H1 (cell line): ENCODE measurements around the gene CDR2L. TPM values are rescaled to one million over a fixed set of nuclear protein-coding genes. Genes with fewer than 3 reads are reported as not detected.

Experiments used
- CTCF ChIA-PET: fragments of 300-600 bp; sonication (Branson Sonifier 250); formaldehyde crosslinking; loops from one replicate; lab custom pipeline; 2021; ENCODE audit not compliant: partially characterized antibody; lab: Charles Lee
- POLR2A ChIA-PET: fragments of 300-600 bp; sonication (Branson Sonifier 250); formaldehyde crosslinking; loops from one replicate; lab custom pipeline; 2021; ENCODE audit warnings: inconsistent platforms; ENCODE audit not compliant: partially characterized antibody; lab: Charles Lee
- DNase-seq, 2 experiments: peaks; one replicate each; pipeline versions ENCODE4 v3.0.0 to v3.0.0-alpha.2; 2010 to 2022; ENCODE audit warnings: low spot score in 2 of 2, low read depth in 1 of 2, mixed read lengths in 1 of 2
- FAIRE-seq: peaks from 2 replicates; lab custom pipeline; 2011; peaks lifted over from hg19 to GRCh38; lab: Jason Lieb, UNC
- H2AFZ ChIP-seq: 2 replicates; pipeline ENCODE4 v1.8.1; 2012; ENCODE audit warnings: low read length, inconsistent platforms
- H2AK5ac ChIP-seq: 2 replicates; pipeline ENCODE4 v1.6.1; 2013; ENCODE audit warnings: low read depth, low read length
- H2BK120ac ChIP-seq: replicated peaks from 2 replicates; pipeline ENCODE3; 2013; ENCODE audit warnings: low read depth, low read length, inconsistent platforms
- H2BK12ac ChIP-seq: 2 replicates; pipeline ENCODE4 v1.6.1; 2013; ENCODE audit warnings: low read depth, low read length
- H2BK15ac ChIP-seq: 2 replicates; pipeline ENCODE4 v1.6.1; 2013; ENCODE audit warnings: low read length
- H2BK20ac ChIP-seq: 2 replicates; pipeline ENCODE4 v1.6.1; 2013; ENCODE audit warnings: low read length
- H2BK5ac ChIP-seq: 2 replicates; pipeline ENCODE4 v1.6.1; 2013; ENCODE audit warnings: low read depth, low read length
- H3K14ac ChIP-seq: 2 replicates; pipeline ENCODE4 v1.6.1; 2013; ENCODE audit warnings: inconsistent platforms; ENCODE audit not compliant: insufficient read length
- H3K18ac ChIP-seq: 2 replicates; pipeline ENCODE4 v1.6.1; 2013; ENCODE audit warnings: low read length; ENCODE audit errors: extremely low read depth
- H3K23ac ChIP-seq: 2 replicates; pipeline ENCODE4 v1.6.1; 2013; ENCODE audit warnings: inconsistent platforms; ENCODE audit not compliant: insufficient read length
- H3K23me2 ChIP-seq: 2 replicates; pipeline ENCODE4 v1.6.1; 2013; ENCODE audit warnings: low read depth, low read length
- H3K27ac ChIP-seq: 2 replicates; pipeline ENCODE4 v1.6.1; 2011; ENCODE audit warnings: low read depth, low read length, inconsistent platforms
- H3K27me3 ChIP-seq, 4 experiments: replicated peaks in 1 of 4; 1 replicate in 1 of 4; 2 replicates in 3 of 4; pipeline versions ENCODE4 v1.6.1 to v1.8.1; 2011 to 2013; ENCODE audit warnings: low read length in 3 of 4, mild to moderate bottlenecking in 3 of 4, inconsistent platforms in 2 of 4, mixed read lengths in 2 of 4, moderate library complexity in 1 of 4; ENCODE audit not compliant: control insufficient read depth in 3 of 4, insufficient read depth in 3 of 4; ENCODE audit errors: extremely low read depth in 1 of 4
- H3K36me3 ChIP-seq, 4 experiments: 2 replicates each; pipeline versions ENCODE4 v1.6.1 to v1.8.1; 2011 to 2013; ENCODE audit warnings: mild to moderate bottlenecking in 4 of 4, low read length in 3 of 4, moderate library complexity in 2 of 4, control low read depth in 1 of 4, inconsistent platforms in 1 of 4; ENCODE audit not compliant: insufficient read depth in 4 of 4, control insufficient read depth in 2 of 4
- H3K4ac ChIP-seq: replicated peaks from 2 replicates; pipeline ENCODE3; 2013; ENCODE audit warnings: low read length, low read depth, mixed read lengths, inconsistent platforms; ENCODE audit not compliant: insufficient read length
- H3K4me1 ChIP-seq, 4 experiments: replicated peaks in 1 of 4; 1 replicate in 1 of 4; 2 replicates in 3 of 4; pipeline versions ENCODE4 v1.6.1 to v1.8.1; 2011 to 2013; ENCODE audit warnings: low read length in 3 of 4, inconsistent platforms in 2 of 4, mixed read lengths in 1 of 4; ENCODE audit not compliant: insufficient read depth in 4 of 4, control insufficient read depth in 3 of 4
- H3K4me2 ChIP-seq, 2 experiments: 2 replicates each; pipeline versions ENCODE4 v1.6.1 to v1.8.1; 2011 to 2013; ENCODE audit warnings: low read depth in 2 of 2, low read length in 2 of 2, control low read depth in 1 of 2, inconsistent platforms in 1 of 2, mild to moderate bottlenecking in 1 of 2; ENCODE audit not compliant: insufficient read depth in 1 of 2
- H3K4me3 ChIP-seq, 4 experiments: fragments of 200-600, 300-600 bp in 1 of 4; sonication (generic), shearing (Covaris generic), sonication (Bioruptor Twin) in 1 of 4; 2 replicates each; pipeline versions ENCODE4 v1.5.1 to v1.8.1; 2011 to 2016; ENCODE audit warnings: low read length in 4 of 4, low read depth in 3 of 4, control low read depth in 2 of 4, inconsistent platforms in 2 of 4, mild to moderate bottlenecking in 2 of 4, mixed read lengths in 1 of 4, moderate library complexity in 1 of 4; ENCODE audit not compliant: insufficient read depth in 2 of 4; ENCODE audit errors: extremely low read depth in 1 of 4
- H3K56ac ChIP-seq: replicated peaks from 2 replicates; pipeline ENCODE3; 2013; ENCODE audit warnings: low read depth, mild to moderate bottlenecking, mixed read lengths, low read length, inconsistent platforms; ENCODE audit not compliant: insufficient read length
- H3K79me1 ChIP-seq: 2 replicates; pipeline ENCODE4 v1.6.1; 2013; ENCODE audit warnings: low read depth, low read length, control low read depth
- H3K79me2 ChIP-seq, 2 experiments: 2 replicates each; pipeline versions ENCODE4 v1.6.1 to v1.8.1; 2012 to 2013; ENCODE audit warnings: low read length in 2 of 2, mild to moderate bottlenecking in 2 of 2, inconsistent platforms in 1 of 2; ENCODE audit not compliant: insufficient read depth in 2 of 2, control insufficient read depth in 1 of 2
- H3K9ac ChIP-seq, 4 experiments: replicated peaks in 1 of 4; 1 replicate in 1 of 4; 2 replicates in 3 of 4; pipeline versions ENCODE4 v1.6.1 to v1.8.1; 2011 to 2013; ENCODE audit warnings: low read depth in 3 of 4, low read length in 3 of 4, control low read depth in 2 of 4, mild to moderate bottlenecking in 2 of 4, moderate library complexity in 2 of 4, inconsistent platforms in 1 of 4; ENCODE audit errors: extremely low read depth in 1 of 4
- H3K9me3 ChIP-seq, 2 experiments: 2 replicates each; pipeline versions ENCODE4 v1.6.1 to v1.8.1; 2012 to 2013; ENCODE audit warnings: mild to moderate bottlenecking in 2 of 2, moderate library complexity in 2 of 2, control low read depth in 1 of 2, inconsistent platforms in 1 of 2, low read depth in 1 of 2, low read length in 1 of 2, mixed read lengths in 1 of 2; ENCODE audit not compliant: insufficient read depth in 2 of 2
- H4K20me1 ChIP-seq, 2 experiments: replicated peaks in 1 of 2; 2 replicates each; pipeline versions ENCODE3 to v1.8.1; 2011 to 2013; ENCODE audit warnings: inconsistent platforms in 2 of 2, low read length in 2 of 2, mild to moderate bottlenecking in 1 of 2; ENCODE audit not compliant: insufficient read depth in 2 of 2, control insufficient read depth in 1 of 2
- H4K5ac ChIP-seq: 2 replicates; pipeline ENCODE4 v1.6.1; 2013; ENCODE audit warnings: low read length, low read depth, mixed read lengths, inconsistent platforms; ENCODE audit not compliant: insufficient read length
- H4K8ac ChIP-seq: 2 replicates; pipeline ENCODE4 v1.8.0; 2013; ENCODE audit warnings: mild to moderate bottlenecking, moderate library complexity, low read length, inconsistent platforms; ENCODE audit not compliant: insufficient read depth; ENCODE audit errors: extremely low read depth
- H4K91ac ChIP-seq: replicated peaks from 2 replicates; pipeline ENCODE3; 2013; ENCODE audit warnings: low read length, mixed read lengths, inconsistent platforms; ENCODE audit not compliant: insufficient read length
- BRCA1 ChIP-seq: IDR thresholded peaks from 2 replicates; pipeline ENCODE4 v1.6.1; 2012; ENCODE audit warnings: low read depth, low read length, improper control_type of control experiment
- CBX5 ChIP-seq: fragments of 300-800, 300-1000 bp; sonication (generic); IDR thresholded peaks from 2 replicates; pipeline ENCODE4 v1.7.1; 2016; ENCODE audit warnings: antibody characterized with exemption, low read length, low read depth
- CREB1 ChIP-seq: IDR thresholded peaks from 2 replicates; pipeline ENCODE4 v1.6.1; 2012; ENCODE audit warnings: inconsistent platforms
- CTBP2 ChIP-seq: IDR thresholded peaks from 2 replicates; pipeline ENCODE4 v1.7.0; 2011; ENCODE audit warnings: borderline replicate concordance, mild to moderate bottlenecking, moderate library complexity, mixed read lengths, low read length; ENCODE audit not compliant: insufficient read depth, insufficient read length
- FOSL1 ChIP-seq: IDR thresholded peaks from 2 replicates; pipeline ENCODE4 v1.6.1; 2011; ENCODE audit warnings: mild to moderate bottlenecking, low read depth, low read length, moderate library complexity; ENCODE audit not compliant: insufficient read depth
- GTF2F1 ChIP-seq: IDR thresholded peaks from 2 replicates; pipeline ENCODE4 v1.6.1; 2012; ENCODE audit warnings: low read depth, low read length, improper control_type of control experiment, borderline replicate concordance
- POLR2A ChIP-seq, 2 experiments: IDR thresholded peaks; 1 replicate in 1 of 2; 2 replicates in 1 of 2; pipeline ENCODE4 v1.6.1; 2011; ENCODE audit warnings: low read depth in 2 of 2, low read length in 2 of 2, mild to moderate bottlenecking in 2 of 2; ENCODE audit errors: control extremely low read depth in 1 of 2
- RFX5 ChIP-seq: IDR thresholded peaks from 2 replicates; pipeline ENCODE4 v1.6.1; 2011; ENCODE audit warnings: low read depth, low read length, improper control_type of control experiment, borderline replicate concordance
- RNF2 ChIP-seq: fragments of 200-900, 300-1000 bp; sonication (generic); IDR thresholded peaks from 2 replicates; pipeline ENCODE4 v1.7.1; 2016; ENCODE audit warnings: borderline replicate concordance, low read depth, mild to moderate bottlenecking, antibody characterized with exemption, low read length; ENCODE audit not compliant: poor library complexity, severe bottlenecking; ENCODE audit errors: missing control alignments
- SP2 ChIP-seq: IDR thresholded peaks from 2 replicates; pipeline ENCODE4 v1.6.1; 2012; ENCODE audit warnings: mild to moderate bottlenecking, low read length, inconsistent platforms
- SRF ChIP-seq: IDR thresholded peaks from 2 replicates; pipeline ENCODE4 v1.6.1; 2011; ENCODE audit warnings: mild to moderate bottlenecking, low read depth, low read length, moderate library complexity
- TAF1 ChIP-seq: IDR thresholded peaks from 2 replicates; pipeline ENCODE4 v1.6.1; 2011; ENCODE audit warnings: mild to moderate bottlenecking, low read depth, low read length
- TCF12 ChIP-seq: IDR thresholded peaks from 2 replicates; pipeline ENCODE4 v1.6.1; 2011; ENCODE audit warnings: low read depth, mild to moderate bottlenecking, low read length
- WGBS, 2 experiments: shearing (Covaris generic) in 1 of 2; methylation state at CpG; one replicate each; pipeline versions ENCODE4 v1.1.6 to v1.1.7; 2013 to 2015; ENCODE audit warnings: low lambda C conversion rate in 2 of 2, mixed read lengths in 2 of 2, inconsistent platforms in 1 of 2, low coverage in 1 of 2, missing lambda C conversion rate in 1 of 2; ENCODE audit not compliant: insufficient replicate concordance in 2 of 2, insufficient coverage in 1 of 2, insufficient read length in 1 of 2; ENCODE audit errors: extremely low coverage in 1 of 2, missing lambda C conversion rate in 1 of 2; 5-methylcytosine and 5-hydroxymethylcytosine counted together
- polyA plus RNA-seq, 7 experiments: library from polyadenylated mRNA; depleted of rRNA in 3 of 7; stranded (reverse) in 5 of 7; unstranded in 2 of 7; fragments of >200 nt in 5 of 7; fragments of 200-250 nt in 2 of 7; gene quantifications; 1 replicate in 5 of 7; 2 replicates in 1 of 7; 4 replicates in 1 of 7; pipeline versions ENCODE4 v1.2.1 to v1.2.3, GENCODE V29; 2011 to 2013; ENCODE audit warnings: missing spikeins in 2 of 7, mixed read lengths in 2 of 7
- total RNA-seq: library from RNA; stranded (reverse); fragmentation: NEBNext Ultra II Directional; extraction: Animal tissue kit (Norgen Biotek cat#: 25700); gene quantifications from 2 replicates; pipeline ENCODE4 v1.2.1, GENCODE V29; 2021

CDR2L gene
- total and polyA plus RNA-seq, 2 of the 8 experiments (the other 6 are each of a cell fraction or from before 2014, with no cell fraction given): 20.4 to 38.1 TPM

DNA sequence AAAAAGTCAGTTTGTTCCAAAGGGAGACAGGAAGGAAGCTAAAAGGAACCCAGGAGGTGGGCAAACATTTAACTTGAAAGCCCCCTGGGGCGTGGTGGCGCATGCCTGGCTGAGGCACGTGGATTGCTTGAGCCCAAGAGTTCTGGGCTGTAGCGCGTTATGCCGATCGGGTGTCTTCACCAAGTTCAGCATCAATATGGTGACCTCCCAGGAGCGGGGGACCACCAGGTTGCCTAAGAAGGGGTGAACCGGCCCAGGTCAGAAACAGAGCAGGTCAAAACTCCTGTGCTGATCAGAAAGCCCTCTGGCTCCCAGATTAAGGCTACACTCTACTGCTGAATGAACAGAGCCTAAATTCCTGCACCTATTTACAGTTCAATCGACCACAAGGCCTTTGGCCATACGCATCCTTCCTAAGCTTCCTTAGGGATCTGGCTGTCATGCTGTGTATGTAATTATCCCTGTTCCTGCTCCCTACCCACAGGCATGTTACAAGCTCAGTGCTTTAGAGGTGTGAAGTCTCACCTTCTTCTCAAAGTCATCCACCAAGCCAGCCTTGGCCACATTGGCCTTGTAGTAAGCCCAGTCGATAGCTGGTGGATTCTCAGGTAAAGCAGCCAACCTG, 54.3 kb downstream of the CDR2L start:
- Histone ChIP-seq H3K14ac (no peak overlapping the region), H2AK5ac (no peak overlapping the region), H3K23me2 (no peaks in the 10 kb centered on the region; the same call in 1 of the 2 replicates), H3K18ac (no peak overlapping the region), H2AFZ (no peak overlapping the region), H3K27me3 (no peaks in the 10 kb centered on the region), H3K79me2 (peaks cover 0 to 9% of the 10 kb centered on the region in 2 experiments; a peak in 2 of 4 replicates), H4K91ac (no peak overlapping the region), H3K36me3 (peaks cover 7 to 42% (median 25%) of the 10 kb centered on the region in 4 experiments; a peak in 7 of 8 replicates), H2BK15ac (no peak overlapping the region), H4K8ac (no peak overlapping the region), H3K4me2 (0 out of 4 replicates have a peak overlapping the region, but pooled peaks of 1 of the 2 experiments have one; percentile 18), H3K79me1 (no peaks in the 10 kb centered on the region), H2BK120ac (no peak overlapping the region), H3K4me3 (no peak overlapping the region), H4K5ac (no peak overlapping the region), H2BK20ac (no peak overlapping the region), H3K4ac (no peak overlapping the region), H3K23ac (no peak overlapping the region), H2BK5ac (0 out of 2 replicates have a peak overlapping the region, but pooled peaks have one; percentile 9), H3K9ac (no peak overlapping the region), H4K20me1 (no peaks in the 10 kb centered on the region), H2BK12ac (no peak overlapping the region), H3K27ac (no peak overlapping the region), H3K9me3 (no peaks in the 10 kb centered on the region), H3K56ac (no peak overlapping the region), H3K4me1 (peaks cover 1 to 13% (median 6%) of the 10 kb centered on the region in 4 experiments; a peak in 5 of 7 replicates)
- FAIRE-seq (no peak), DNase-seq (no peak)
- 90% methylated on average over 12 of the region's 12 CpGs; no CpG with 5 or more reads in 1 of the 2 experiments for WGBS, 2 experiments
- ChIA-PET POLR2A (interaction anchor here (1.2 to 1.8 kb wide), 4 partner anchors 7 to 46 kb away, joined by 3 to 9 read pairs (median 4); partner anchors contain the start of genes MRPL58 and SLC16A5), CTCF (interaction anchor here (1.2 to 2.5 kb wide), 8 partner anchors 10 to 81 kb away, joined by 3 to 11 read pairs (median 7); no protein-coding TSS in a partner anchor)
- TF ChIP-seq POLR2A (IDR thresholded peaks at IDR 0.05; ENCODE audit: control extremely low read depth in 1 of 2, low read depth in 2 of 2, low read length in 2 of 2) (no peak), RNF2 (no peak), BRCA1 (no peak), SP2 (no peak), RFX5 (no peak), GTF2F1 (no peak), CREB1 (no peak), CTBP2 (no peak), CBX5 (no peak), SRF (no peak), TAF1 (no peak), TCF12 (no peak), FOSL1 (no peak)
